ENCODE results near the gene PTPN22.
"Not testable (repeated sequence)": the region's sequence is repeated elsewhere in the genome, so short reads cannot be mapped to it uniquely, and the experiment has no call there.

PTPN22 gene

DNA sequence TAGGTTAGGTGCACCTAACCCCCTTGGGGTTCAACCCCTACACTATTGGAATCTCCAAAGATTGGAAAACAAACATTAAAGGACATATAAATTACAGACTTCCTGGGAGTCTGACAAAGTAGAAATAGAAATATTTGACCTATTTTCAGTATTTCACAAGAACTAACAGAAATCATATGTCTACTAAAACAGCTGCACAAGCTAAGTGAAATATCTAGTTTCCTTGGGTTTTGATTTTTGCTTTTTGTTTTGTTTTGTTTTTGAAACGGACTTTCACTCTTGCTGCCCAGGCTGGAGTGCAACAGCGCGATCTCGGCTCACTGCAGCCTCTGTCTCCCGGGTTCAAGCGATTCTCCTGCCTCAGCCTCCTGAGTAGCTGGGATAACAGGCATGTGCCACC is 18.8 kb downstream of the PTPN22 start:
- not testable (repeated sequence) for DNase-seq (ENCODE audit: low read depth, low spot score)

- no peak for DNase-seq (ENCODE audit: low read depth, low spot score)
These were observed 21.2 kb downstream of the PTPN22 start for GRCh38 chr1:113850127-113850796.

GRCh38 chr1:113849072-113849471 is 22.4 kb downstream of the PTPN22 start:
- no peak for DNase-seq (ENCODE audit: low read depth, low spot score)

DNA sequence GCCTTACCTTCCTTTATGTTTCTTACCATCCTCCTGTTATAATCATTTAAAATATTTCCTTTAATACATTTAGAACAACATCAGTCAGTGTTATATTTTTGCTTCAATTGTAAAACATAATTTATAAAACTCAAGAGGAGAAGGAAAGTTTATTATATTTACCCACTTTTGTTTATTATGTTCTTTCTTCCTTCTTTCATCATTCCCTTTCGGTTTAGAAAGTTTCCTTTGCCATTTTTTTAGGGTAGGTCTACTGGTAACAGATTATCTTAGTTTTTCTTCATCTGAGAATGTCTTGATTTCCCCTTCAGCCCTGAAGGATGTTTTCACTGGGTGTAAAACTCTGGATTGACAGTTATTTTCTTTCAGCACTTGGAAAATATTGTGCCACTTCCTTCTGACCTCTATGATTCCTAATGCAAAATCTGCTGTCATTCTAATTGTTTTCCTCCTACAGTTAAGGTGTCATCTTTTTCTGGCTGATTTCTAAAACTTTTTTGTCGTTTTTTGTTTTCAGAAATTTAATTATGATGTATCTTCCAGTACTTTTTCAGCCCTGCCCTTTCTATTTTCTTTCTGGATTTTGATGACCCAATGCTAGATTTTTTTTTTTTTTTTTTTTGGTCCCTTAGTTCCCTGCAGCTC is 25.0 kb downstream of the PTPN22 start:
- DNase-seq (ENCODE audit: low read depth, low spot score): no peak

- no peak for DNase-seq (ENCODE audit: low read depth, low spot score)
These were observed 35.0 kb downstream of the PTPN22 start for GRCh38 chr1:113836534-113836933.

GRCh38 chr1:113835686-113836290 is 35.7 kb downstream of the PTPN22 start:
- peak; percentile 49 for DNase-seq (ENCODE audit: low read depth, low spot score)

- no peak for DNase-seq (ENCODE audit: low read depth, low spot score)
These were observed 36.8 kb downstream of the PTPN22 start for GRCh38 chr1:113834716-113835115.

GRCh38 chr1:113830039-113830438 is 41.5 kb downstream of the PTPN22 start:
- DNase-seq (ENCODE audit: low read depth, low spot score): no peak

DNA sequence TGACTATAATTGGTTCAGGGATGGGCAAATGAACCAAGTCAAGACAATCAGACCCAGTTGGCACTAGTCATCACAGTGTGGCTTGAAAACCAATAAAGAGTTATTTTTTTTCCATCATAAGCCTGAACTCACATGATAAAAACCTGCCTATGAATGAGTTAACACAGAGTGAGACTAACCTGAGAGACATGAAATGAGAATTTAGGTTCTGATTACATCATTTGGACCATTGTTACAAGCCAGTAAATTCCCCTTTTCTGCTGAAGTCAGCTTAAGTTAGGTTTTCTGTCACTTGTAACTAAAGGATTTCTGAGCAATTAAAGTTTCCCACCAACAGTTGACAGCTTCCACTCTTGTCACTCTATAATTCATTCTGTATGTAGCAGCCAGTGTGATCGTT is 49.6 kb downstream of the PTPN22 start:
- no peak for DNase-seq (ENCODE audit: low read depth, low spot score)

DNA sequence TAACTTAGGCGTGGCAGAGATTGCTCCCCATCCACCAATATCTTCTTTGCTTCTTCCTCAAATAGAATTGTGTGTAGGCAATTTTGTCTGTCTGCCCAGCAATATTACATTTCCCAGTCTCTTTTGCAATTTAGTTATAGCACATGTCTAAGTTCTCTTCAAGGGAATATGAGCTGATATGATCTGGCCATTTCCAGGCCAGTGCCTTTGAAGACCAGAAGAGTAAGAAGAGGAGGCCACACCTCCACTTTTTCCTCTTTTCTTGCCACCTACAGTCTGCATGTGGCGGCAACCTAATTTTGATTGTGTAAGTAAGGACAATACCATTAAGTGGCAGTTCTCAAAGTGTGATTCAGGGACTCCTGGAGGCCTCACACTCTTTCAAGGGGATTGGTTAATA is 52.9 kb downstream of the PTPN22 start:
- DNase-seq (ENCODE audit: low read depth, low spot score): no peak

DNA sequence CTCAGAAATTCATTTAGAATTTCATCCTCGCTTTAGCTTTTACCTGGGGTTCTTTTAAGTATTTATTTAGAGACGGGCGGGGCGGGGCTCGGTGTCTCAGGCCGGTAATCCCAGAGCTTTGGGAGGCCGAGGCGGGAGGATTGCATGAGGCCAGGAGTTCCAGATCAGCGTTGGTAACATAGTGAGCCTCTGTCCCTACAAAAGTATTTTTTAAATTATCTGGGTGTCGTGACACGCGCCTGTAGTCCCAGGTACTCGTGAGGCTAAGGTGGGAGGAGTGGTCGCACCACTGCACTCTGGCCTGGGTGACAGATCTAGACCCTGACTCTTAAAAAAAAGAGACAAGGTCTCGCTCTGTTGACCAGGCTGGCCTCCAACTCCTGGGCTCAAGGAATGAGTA is 58.3 kb downstream of the PTPN22 start:
- no peak for DNase-seq (ENCODE audit: low read depth, low spot score)

DNA sequence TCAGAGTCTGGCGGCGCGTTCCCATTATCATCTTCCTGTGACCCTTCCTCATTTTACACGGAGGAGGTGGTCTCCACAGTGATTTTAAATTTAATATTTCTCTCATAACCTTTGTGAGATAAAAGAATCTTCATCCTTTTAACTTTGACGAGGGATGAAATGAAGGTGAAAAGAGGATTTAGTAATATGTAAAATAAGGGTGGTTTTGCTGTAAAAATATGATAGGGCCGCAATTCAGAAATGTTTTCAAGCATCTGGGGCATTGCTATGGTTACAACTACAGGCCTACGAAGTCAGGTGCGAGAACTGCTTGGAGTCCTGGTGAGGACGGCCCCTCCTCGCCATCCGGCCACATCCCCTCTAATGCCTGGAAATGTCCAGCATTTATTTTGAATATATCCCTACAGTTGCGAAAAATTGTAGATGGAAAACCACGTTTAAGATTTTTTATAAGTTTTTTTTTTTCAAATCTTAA is 58.8 kb downstream of the PTPN22 start:
- DNase-seq (ENCODE audit: low read depth, low spot score): no peak

GRCh38 chr1:113811888-113812660 is 59.4 kb downstream of the PTPN22 start, which contains the start of gene RSBN1:
Gene RSBN1, minus strand, starts transcription at chr1:113812476. Its CDS starts 64 bp downstream, at chr1:113812412.
- DNase-seq (ENCODE audit: low read depth, low spot score): peak; percentile 98

DNA sequence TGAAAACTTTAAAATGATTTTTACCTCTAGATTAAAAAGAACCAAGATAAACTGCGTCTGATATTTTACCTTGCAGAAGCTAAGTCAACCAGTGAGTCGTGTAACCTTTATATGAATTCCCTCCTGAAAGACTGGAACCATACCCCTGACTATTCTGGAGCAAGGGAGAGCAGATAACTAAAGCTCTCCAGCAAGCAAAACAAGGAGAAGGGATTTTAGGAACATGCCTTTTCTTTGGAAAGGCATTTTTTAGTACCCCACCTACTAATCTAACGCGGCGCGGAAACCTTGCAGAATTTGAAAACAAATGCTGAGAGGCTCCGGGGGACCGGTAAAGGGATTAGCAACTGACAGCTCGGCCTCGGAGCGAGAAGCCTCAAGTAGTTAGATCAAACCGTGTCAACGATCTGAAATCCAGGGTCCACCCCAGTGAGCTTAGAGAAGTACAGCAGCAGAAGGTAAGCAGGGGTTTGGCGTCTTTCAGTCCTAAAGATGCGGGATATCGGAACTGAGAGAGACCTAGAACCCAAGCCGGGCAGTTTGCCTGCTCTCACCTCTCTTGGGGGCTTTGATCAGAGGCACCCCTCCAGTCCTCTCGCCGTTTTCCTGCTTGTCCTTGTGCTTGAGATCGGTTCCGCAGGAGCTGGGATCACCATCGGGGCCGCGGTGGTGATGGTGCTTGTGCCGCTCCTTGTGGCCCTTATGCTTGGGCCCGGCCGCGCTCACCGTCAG is 60.2 kb downstream of the PTPN22 start:
- no peak for DNase-seq (ENCODE audit: low read depth, low spot score)

- DNase-seq (ENCODE audit: low read depth, low spot score): no peak
These were observed 61.6 kb downstream of the PTPN22 start for GRCh38 chr1:113809670-113810602.

DNA sequence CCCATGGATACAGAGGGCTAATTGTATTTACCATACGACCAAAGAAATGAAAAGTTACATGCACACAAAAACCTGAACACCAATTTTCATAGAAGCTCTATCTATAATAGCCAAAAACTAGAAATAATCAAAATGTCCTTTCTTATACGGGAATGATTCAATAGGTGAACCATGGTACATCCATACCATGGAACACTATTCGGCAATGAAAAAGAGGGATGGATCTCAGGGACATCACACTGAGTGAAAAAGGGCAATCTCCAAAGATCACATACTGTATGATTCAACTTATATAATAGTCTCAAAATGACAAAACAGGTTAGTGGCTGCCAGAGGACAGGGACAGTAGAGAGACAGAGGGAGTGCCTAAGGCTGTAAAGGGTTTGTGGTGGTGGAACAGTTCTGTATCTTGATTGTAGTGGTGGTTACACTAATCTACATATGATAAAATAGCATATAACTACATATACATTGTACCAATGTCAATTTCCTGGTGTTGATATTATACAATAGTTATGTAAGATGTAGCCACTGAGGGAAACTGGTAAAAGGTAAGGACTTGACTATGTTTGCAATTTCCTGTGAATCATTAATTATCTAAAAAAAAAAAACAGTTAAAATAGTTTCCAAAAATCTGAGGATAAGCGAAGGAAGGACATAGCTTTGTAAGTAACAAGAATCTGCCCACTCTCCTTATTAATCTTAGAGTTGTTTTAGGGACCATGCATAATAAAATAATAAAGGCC is 62.9 kb downstream of the PTPN22 start:
- no peak for DNase-seq (ENCODE audit: low read depth, low spot score)

GRCh38 chr1:113805639-113806038 is 65.9 kb downstream of the PTPN22 start:
- DNase-seq (ENCODE audit: low read depth, low spot score): no peak

- DNase-seq (ENCODE audit: low read depth, low spot score): no peak
These were observed 66.3 kb downstream of the PTPN22 start for GRCh38 chr1:113805256-113805531.

- DNase-seq (ENCODE audit: low read depth, low spot score): no peak
These were observed 66.9 kb downstream of the PTPN22 start for GRCh38 chr1:113804421-113805255.

All from smooth muscle cell of the brain vasculature (primary cell).